ENCODE measurements around the gene IFNA10.
"Not testable (repeated sequence)": the region's sequence is repeated elsewhere in the genome, so short reads cannot be mapped to it uniquely, and the experiment has no call there.

The IFNA10 gene

GRCh38 chr9:21235468-21236359 is 28.8 kb upstream of the IFNA10 start:
- peak; percentile 17 for DNase-seq (ENCODE audit: extremely low read depth, low read depth)
- peak; percentile 36 for TF ChIP-seq CTCF (IDR thresholded peaks at IDR 0.05; ENCODE audit: low read depth, low read length, missing control alignments)
- H3K4me3 ChIP-seq (replicated peaks; ENCODE audit: low read depth, low read length) = not testable (repeated sequence)

- no peak overlapping the region for H3K4me3 ChIP-seq (replicated peaks; ENCODE audit: low read depth, low read length)
- no peak for DNase-seq (ENCODE audit: extremely low read depth, low read depth)
- no peak for TF ChIP-seq CTCF (IDR thresholded peaks at IDR 0.05; ENCODE audit: low read depth, low read length, missing control alignments)
Measured at GRCh38 chr9:21234153-21234687, 27.3 kb upstream of the IFNA10 start.

- TF ChIP-seq CTCF (IDR thresholded peaks at IDR 0.05; ENCODE audit: low read depth, low read length, missing control alignments) = no peak
- DNase-seq (ENCODE audit: extremely low read depth, low read depth) = no peak
- H3K4me3 ChIP-seq (replicated peaks; ENCODE audit: low read depth, low read length) = no peak overlapping the region
Measured at GRCh38 chr9:21233258-21233657, 26.3 kb upstream of the IFNA10 start.

GRCh38 chr9:21228122-21228521 is 21.2 kb upstream of the IFNA10 start, which contains the start of gene IFNA17:
TSS of gene IFNA17 (minus strand) at chr9:21228222. CDS start at chr9:21228173, 49 bp downstream.
- H3K4me3 ChIP-seq (replicated peaks; ENCODE audit: low read depth, low read length) = no peak within 1 kb of the TSS
- no peak for TF ChIP-seq CTCF (IDR thresholded peaks at IDR 0.05; ENCODE audit: low read depth, low read length, missing control alignments)
- no peak for DNase-seq (ENCODE audit: extremely low read depth, low read depth)

- DNase-seq (ENCODE audit: extremely low read depth, low read depth); H3K4me3 ChIP-seq (replicated peaks; ENCODE audit: low read depth, low read length): not testable (repeated sequence)
Measured at GRCh38 chr9:21217211-21217610, 10.3 kb upstream of the IFNA10 start, which contains the start of gene IFNA16. TSS of gene IFNA16 (minus strand) at chr9:21217311. CDS start at chr9:21217305, 6 bp downstream.

- not testable (repeated sequence) for DNase-seq (ENCODE audit: extremely low read depth, low read depth); H3K4me3 ChIP-seq (replicated peaks; ENCODE audit: low read depth, low read length)
- peak; percentile 13 for TF ChIP-seq CTCF (IDR thresholded peaks at IDR 0.05; ENCODE audit: low read depth, low read length, missing control alignments)
Measured at GRCh38 chr9:21213411-21214326, 6.7 kb upstream of the IFNA10 start.

GRCh38 chr9:21212160-21212559 is 5.2 kb upstream of the IFNA10 start:
- DNase-seq (ENCODE audit: extremely low read depth, low read depth); H3K4me3 ChIP-seq (replicated peaks; ENCODE audit: low read depth, low read length): not testable (repeated sequence)

- not testable (repeated sequence) for DNase-seq (ENCODE audit: extremely low read depth, low read depth); H3K4me3 ChIP-seq (replicated peaks; ENCODE audit: low read depth, low read length)
Measured at GRCh38 chr9:21210782-21211181, 3.8 kb upstream of the IFNA10 start.

Measured in HFF-Myc (cell line).